22Rv1 (cell line): ENCODE data around the gene HNRNPA1L2.

Source experiments
- ZFX ChIP-seq: fragments of 450-650 bp; IDR thresholded peaks from 2 replicates; pipeline ENCODE4 v1.6.1; 2017; ENCODE audit warnings: antibody characterized with exemption, borderline replicate concordance
- TF ChIP-seq, protein P1 (sequence below): fragments of 450-650 bp; IDR thresholded peaks from 2 replicates; pipeline ENCODE4 v1.5.1; 2017; ENCODE audit warnings: mild to moderate bottlenecking

DNA sequence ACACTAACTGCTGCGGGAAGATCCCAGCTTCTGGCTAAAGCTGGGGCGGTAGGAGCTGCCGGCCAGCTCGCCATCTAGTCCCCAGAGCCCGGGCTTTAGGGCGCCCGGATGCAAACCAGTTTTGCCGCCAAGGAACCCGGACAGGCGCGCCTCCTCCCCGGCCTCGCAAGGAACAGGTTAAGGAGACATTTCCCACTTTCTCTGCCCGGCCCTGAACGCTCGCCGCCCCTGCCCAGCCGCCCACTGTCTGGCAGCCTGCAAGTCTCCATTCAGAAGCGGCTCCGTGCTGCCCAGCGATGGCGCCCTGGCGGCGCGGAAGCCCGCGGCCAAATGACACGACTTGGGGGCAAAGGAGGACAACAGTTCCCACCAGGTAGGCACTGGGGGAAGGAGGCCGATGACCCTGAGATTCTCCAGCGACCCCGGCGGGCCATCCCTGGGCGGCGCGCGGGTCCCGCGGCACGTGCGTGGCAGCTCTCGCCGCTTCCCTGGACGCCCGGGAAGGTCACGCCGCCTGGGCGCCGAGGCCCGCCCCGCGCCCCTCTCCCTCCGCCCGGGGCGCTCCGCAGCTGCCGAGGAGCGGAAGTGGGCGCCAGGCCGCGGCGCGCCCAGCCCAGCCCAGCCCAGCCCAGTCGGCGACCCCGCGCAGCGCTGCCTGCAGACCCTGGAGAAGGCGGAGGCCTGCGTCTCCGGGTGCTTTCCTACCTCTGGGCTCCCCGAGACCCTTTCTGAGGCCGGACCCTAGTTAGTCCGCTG lies 42.2 kb upstream of the HNRNPA1L2 start:
- no peak for TF ChIP-seq ZFX
- TF ChIP-seq, protein P1, sequence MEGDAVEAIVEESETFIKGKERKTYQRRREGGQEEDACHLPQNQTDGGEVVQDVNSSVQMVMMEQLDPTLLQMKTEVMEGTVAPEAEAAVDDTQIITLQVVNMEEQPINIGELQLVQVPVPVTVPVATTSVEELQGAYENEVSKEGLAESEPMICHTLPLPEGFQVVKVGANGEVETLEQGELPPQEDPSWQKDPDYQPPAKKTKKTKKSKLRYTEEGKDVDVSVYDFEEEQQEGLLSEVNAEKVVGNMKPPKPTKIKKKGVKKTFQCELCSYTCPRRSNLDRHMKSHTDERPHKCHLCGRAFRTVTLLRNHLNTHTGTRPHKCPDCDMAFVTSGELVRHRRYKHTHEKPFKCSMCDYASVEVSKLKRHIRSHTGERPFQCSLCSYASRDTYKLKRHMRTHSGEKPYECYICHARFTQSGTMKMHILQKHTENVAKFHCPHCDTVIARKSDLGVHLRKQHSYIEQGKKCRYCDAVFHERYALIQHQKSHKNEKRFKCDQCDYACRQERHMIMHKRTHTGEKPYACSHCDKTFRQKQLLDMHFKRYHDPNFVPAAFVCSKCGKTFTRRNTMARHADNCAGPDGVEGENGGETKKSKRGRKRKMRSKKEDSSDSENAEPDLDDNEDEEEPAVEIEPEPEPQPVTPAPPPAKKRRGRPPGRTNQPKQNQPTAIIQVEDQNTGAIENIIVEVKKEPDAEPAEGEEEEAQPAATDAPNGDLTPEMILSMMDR = 0 out of 2 replicates have a peak, but pooled peaks have one; percentile 12
